Uterus (tissue), 2 donors: ENCODE measurements around the gene HOXD4.

ENCODE experiments used
- POLR2A ChIP-seq, 2 donors: fragments of 450-650 bp; IDR thresholded peaks; one replicate each; pipeline ENCODE4 v1.6.1; 2016; ENCODE audit warnings: antibody characterized with exemption in 2 of 2, mild to moderate bottlenecking in 1 of 2, moderate library complexity in 1 of 2
- TF ChIP-seq, protein P1 (sequence below), 4 experiments: fragments of 200-600 bp in 2 of 4; fragments of 450-650 bp in 2 of 4; sonication (generic) in 2 of 4; IDR thresholded peaks; one replicate each; pipeline ENCODE4 v1.5.1; 2016 to 2019; ENCODE audit warnings: antibody characterized with exemption in 4 of 4, mild to moderate bottlenecking in 2 of 4, moderate library complexity in 1 of 4

DNA sequence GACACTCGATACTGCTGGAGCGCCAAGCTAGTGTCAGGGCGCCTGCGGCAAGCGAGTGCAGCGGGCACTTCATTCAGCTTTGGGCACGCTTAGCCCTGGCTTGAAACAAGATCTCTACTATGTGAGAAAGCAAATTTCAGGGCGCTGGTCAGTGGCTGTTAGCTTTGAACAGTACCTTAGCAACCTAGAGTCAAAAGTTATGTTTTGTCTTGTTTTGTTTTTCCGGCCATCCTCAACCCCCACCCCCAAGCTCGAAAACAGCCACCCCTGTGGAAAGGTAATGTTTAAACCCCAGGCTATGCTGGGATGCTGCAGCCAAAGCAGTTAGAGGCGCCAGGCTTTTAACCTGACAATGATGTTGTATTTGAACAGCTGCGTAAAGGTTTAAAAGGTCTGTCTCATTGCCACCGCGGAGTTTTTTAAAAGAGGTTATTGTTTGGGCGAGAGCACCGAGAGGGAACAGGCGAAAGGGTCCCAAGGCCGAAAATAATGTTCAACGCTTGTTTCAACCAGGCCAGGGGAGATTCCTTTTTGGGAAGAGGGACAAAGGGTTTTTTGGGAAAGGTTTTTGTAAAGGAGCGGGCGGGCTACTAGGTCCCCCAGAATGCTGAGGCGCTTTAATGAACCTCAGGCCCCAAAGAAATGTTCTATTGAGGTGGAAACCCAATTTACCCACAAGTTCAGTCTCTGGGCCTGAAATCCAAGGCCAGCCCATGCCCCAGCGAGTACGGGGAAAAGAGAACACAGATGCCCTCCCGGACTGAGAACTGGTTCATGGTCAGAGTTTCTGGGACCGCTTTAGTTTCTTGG is 37.0 kb upstream of the HOXD4 start:
- TF ChIP-seq, protein P1, sequence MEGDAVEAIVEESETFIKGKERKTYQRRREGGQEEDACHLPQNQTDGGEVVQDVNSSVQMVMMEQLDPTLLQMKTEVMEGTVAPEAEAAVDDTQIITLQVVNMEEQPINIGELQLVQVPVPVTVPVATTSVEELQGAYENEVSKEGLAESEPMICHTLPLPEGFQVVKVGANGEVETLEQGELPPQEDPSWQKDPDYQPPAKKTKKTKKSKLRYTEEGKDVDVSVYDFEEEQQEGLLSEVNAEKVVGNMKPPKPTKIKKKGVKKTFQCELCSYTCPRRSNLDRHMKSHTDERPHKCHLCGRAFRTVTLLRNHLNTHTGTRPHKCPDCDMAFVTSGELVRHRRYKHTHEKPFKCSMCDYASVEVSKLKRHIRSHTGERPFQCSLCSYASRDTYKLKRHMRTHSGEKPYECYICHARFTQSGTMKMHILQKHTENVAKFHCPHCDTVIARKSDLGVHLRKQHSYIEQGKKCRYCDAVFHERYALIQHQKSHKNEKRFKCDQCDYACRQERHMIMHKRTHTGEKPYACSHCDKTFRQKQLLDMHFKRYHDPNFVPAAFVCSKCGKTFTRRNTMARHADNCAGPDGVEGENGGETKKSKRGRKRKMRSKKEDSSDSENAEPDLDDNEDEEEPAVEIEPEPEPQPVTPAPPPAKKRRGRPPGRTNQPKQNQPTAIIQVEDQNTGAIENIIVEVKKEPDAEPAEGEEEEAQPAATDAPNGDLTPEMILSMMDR (IDR thresholded peaks at IDR 0.05) = no peak
- TF ChIP-seq POLR2A (IDR thresholded peaks at IDR 0.05) = no peak
